Adipose tissue (tissue), 3 donors: ENCODE measurements around the gene CDCA5. TPM values are rescaled to one million over a fixed set of nuclear protein-coding genes. Genes with fewer than 3 reads are reported as not detected.
A peak's percentile ranks its signal among the peaks of the same experiment; 100 is the strongest.
"Not testable (repeated sequence)": the region's sequence is repeated elsewhere in the genome, so short reads cannot be mapped to it uniquely, and the experiment has no call there.

ENCODE experiments used
- H3K27ac ChIP-seq: one replicate; pipeline ENCODE4 v1.5.1; 2013; ENCODE audit warnings: low read depth, low read length
- WGBS, 3 donors: extraction: QIAGEN DNeasy Blood & Tissue Kit; methylation state at CpG; one replicate each; pipeline ENCODE4 v1.1.7; 2013; 5-methylcytosine and 5-hydroxymethylcytosine counted together
- polyA plus RNA-seq, 3 donors: library from polyadenylated mRNA; stranded (reverse); fragments of 200-250 nt; gene quantifications; one replicate each; pipeline ENCODE4 v1.2.3, GENCODE V29; 2013
- donor health status: healthy with polysubstance abuse.
- donor health status: Bipolar disorder and iron deficiency.
- donor health status: healthy.

Gene CDCA5
- polyA plus RNA-seq, 3 donors: 0.39 to 1.3 (median 0.52) TPM

DNA sequence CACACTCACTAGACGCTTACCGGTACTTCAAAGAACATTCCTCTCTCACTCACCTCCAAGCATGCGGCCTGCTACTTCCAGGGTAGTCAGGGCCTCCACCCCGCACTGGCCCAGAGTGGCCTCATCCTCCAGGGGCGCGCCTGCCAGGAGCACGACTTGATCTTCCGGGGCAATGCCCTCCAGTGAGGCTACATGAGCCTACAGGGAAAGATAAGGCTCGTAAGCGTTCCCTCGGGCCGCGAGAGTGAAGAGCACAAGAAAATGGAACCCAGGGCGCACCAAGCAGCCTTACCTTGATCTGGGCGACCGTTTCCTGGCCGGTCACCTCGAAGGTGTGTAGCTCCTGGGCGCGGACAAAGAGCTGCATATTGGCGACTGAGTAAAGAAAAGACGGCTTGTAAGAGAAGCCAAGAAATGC, 37.6 kb upstream of the CDCA5 start:
- 0 to 1% (median 1%) methylated on average over 22 of the region's 22 CpGs for WGBS, 3 donors
- peak overlapping the region; percentile 68 for H3K27ac ChIP-seq

DNA sequence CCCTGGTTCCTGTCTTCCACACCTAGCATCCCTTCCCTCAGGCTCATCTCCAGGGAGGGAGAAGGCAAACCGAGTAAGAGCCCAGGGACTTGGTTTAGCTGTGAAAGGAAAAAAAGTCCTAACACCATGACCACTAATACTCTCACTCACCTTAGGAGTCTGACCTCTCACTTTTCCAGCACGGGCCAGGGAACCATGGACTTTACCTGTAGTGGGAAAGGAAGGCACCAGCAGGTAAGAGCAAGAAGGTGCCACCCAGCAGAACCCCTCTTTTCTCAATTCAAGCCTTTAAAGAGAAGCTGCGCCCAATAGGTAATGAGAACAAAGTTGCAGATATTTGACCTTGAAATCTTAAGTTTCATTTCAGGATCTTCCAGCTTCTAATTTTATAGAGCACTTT, 37.0 kb upstream of the CDCA5 start:
- H3K27ac ChIP-seq: no peak overlapping the region
- WGBS, 3 donors: 69 to 92% (median 81%) methylated on average over 3 of the region's 3 CpGs

DNA sequence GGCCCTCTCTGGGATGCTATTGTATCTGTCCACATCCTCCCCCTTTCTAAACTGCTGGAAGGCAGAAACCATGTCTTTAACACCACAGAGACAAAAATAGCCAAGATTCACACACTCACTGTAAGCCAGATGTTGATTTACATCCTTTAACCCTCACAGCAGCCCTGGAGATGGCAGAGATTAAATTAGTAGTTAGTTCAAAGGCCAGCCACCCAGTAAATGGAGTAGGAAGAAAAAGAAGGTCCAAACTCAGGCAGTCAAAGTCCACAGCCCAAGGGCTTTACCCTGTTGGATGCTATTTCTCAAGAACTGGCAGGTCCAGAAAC, 35.8 kb upstream of the CDCA5 start:
- no peak overlapping the region for H3K27ac ChIP-seq

DNA sequence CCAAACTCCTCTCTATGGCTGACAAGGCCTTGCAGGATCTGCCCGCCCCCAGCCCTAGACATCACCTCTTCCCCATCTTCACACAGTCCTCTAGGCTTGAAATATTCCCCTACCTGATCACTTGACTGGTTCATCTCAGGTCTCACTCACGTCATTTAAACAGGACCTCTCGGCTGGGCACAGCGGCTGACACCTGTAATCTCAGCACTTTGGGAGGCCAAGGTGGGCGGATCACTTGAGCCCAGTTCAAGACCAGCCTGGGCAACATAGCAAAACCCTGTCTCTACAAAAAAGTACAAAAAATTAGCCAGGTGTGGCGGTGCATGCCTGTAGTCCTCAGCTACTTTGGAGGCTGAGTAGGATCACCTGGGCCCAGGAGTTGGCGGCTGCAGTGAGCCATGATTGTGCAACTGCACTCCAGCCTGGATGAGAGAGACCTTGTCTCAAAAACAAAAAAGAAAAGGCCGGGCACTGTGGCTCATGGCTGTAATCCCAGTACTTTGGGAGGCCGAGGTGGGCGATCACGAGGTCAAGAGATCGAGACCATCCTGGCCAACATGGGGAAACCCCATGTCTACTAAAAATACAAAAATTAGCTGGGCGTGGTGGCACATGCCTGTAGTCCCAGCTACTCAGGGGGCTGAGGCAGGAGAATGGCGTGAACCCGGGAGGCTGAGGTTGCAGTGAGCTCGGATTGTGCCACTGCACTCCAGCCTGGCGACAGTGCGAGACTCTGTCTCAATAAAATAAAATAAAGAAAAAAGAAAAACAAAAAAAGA, 35.2 kb upstream of the CDCA5 start:
- WGBS, 3 donors: 90 to 91% (median 90%) methylated on average over 18 of the region's 18 CpGs
- not testable (repeated sequence) for H3K27ac ChIP-seq

DNA sequence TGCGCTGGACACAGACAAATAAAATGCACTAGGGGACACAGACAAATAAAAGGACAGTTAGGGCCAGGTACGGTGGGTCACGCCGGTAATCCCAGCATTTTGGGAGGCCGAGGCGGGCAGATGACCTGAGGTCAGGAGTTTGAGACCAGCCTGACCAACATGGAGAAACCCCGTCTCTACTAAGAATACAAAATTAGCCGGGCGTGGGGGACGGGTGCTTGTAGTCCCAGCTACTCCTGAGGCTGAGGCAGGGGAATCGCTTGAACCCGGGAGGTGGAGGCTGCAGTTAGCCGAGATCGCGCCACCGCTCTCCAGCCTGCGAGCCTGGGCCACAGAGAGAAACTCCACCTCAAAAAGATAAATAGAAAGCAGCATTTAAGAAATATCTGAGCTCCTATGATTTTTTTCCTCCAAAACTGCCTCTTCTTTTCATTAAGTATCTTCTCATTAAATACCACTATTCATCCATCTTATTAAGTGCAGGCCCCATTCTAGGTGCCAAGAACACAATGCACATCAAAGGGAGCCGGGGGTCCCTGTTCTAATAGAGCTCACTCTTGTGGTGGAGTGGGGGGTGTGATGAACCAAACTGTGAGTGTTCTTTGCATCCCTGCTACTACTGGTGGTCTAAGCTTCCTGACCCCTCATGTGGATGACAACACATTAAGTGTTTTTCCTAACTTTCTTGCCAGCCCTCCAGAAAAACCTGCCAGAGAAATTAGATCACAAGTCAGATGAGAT, 34.4 kb upstream of the CDCA5 start:
- WGBS, 3 donors: 82 to 87% (median 83%) methylated on average over 18 of the region's 18 CpGs
- H3K27ac ChIP-seq: no peak overlapping the region

DNA sequence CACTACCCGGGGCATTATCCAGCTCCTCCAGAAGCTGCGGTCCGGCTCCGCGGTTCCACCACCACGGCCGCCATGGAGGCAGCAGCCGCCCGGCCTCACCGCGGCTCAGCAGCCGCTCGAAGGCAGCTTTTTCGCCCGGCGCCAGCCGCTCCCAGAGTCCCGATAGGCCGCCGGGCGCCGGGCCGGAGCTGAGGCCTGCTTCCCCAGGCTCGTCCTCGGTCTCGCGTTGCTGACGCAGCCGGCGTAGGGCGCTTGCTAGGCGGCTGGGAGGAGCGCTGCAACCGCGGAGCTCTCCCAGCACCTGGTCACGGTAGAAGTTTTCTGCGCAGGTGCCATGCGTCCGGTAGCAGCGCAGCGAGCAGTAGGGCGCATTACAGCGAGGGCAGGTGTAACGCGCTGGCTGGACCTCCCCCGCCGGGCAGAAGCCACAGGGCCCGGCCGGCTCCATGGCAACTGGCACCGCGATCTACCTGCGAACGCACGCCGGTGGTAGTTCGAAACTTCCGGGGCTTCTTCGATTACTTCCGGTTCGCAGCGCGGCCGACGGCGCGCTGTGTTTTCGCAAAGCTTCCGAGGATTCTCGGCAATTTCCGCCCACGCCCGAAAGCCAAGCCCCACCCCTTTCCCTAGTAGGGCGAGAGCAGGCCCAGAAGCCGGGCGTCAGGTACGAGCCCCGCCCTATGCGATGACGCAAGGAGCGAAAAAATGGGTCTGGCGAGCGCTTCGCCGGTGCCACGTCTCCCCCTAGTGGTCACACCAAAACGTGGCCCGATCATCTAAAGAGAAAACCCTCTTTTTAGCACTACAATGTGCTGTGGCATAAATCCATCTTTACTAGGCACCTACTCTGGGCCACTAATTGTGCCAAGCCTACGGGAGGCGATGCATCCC, 33.6 kb upstream of the CDCA5 start, which contains the start of gene ZNHIT2:
ZNHIT2 (minus strand) TSS at position 496 of the 891 bp plus-strand sequence; CDS start at position 448, 48 bp downstream.
- WGBS, 3 donors: 0% methylated on average over 86 to 89 of the region's 89 CpGs
- H3K27ac ChIP-seq: peak within 1 kb of the TSS; percentile 21

DNA sequence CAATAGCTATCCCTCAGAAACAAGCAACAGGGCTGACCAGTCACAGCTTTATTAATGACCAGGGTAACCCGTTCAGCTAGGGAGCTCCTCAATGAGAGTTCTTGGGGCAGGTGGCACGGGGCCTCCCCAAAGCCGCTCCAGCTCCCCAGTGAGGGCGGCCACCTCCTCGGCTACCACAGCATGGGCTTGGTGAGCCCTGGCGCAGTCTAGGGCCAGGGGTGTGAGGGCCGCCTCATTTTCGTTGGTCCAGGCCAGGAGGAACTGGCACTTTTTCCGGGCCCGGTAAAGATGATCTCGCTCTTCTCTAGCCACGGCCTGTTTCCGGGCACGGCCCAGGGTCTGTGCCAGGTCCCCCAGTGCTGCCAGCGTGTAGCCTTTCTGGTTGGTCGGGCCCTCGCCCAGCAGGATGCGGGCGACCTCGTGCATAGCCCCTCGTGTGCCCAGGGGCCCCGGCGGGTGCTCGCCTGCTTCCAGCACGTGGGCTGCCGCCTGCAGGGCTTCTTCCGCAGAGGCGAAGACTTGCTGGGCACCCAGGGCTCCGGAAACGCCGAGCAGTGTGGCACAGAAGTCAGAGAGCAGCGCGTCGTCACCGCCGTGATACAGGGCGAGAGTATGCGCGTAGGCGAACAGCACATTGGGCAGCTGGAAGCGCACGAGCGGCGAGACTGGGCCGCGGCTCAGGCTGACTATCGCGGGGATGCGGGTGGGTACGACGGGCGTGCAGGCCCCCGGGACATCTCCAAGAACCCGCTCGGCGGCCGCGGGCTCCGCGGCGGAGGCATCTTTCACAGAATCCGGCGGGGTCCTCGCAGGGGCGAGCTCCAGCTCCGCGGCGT, 32.7 kb upstream of the CDCA5 start:
- WGBS, 3 donors: 20 to 24% (median 20%) methylated on average over 47 to 68 of the region's 68 CpGs

DNA sequence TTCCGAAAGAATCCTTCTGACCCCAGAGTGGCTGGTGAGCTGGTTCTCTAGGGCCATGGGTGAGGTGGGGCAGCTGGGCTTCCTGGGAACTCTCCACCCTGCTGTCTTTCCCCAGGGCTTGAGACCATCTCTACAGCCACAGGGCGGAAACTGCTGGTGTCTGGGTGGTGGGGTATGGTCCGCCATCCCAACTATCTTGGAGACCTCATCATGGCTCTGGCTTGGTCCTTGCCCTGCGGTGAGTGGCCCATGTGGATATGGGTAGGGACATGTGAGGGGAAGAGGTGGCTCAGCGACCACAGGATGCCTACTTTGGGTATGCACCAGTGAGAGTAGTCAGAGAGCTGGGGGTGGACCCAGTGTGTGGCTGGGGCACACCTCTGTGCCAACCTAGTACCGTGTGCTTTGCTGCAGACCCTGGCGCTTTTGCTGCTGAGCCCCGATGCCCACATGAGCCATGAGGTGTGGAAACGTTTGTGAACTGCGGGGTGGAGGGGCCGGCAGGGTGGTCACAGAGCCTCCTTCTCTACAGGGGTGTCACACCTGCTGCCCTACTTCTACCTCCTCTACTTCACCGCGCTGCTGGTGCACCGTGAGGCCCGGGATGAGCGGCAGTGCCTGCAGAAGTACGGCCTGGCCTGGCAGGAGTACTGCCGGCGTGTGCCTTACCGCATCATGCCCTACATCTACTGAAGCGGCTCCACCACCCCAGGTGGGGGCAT, 31.7 kb upstream of the CDCA5 start:
- no peak overlapping the region for H3K27ac ChIP-seq
- 88 to 94% (median 91%) methylated on average over 21 of the region's 21 CpGs for WGBS, 3 donors

More for the DNA sequence above, 32.7 kb upstream of the CDCA5 start:
- no peak overlapping the region for H3K27ac ChIP-seq

DNA sequence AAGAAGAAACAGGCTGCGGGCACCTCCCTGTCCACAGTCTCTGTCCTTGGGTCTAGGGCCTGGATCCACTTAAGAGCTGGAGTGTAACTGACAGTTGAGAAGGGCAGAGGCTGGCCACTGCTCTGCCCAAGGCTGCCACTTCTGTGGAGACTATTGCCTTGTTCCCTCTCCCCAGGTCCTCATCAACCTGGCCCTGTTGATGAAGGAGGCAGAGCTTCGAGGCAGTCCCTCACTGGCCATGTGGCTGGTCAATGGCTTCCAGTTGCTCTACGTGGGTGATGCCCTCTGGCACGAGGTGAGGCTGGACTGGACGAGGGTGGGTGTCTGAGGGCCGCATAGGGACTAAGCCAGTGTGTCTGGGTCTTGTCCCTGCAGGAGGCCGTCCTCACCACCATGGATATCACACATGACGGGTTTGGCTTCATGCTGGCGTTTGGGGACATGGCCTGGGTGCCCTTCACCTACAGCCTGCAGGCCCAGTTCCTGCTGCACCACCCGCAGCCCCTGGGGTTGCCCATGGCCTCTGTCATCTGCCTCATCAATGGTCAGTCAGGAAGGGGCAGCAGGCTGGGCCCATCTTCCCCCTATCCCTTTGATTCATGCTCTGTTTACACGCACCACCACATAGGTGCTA, 30.8 kb upstream of the CDCA5 start:
- 88 to 91% (median 91%) methylated on average over 11 of the region's 11 CpGs for WGBS, 3 donors
- no peak overlapping the region for H3K27ac ChIP-seq

DNA sequence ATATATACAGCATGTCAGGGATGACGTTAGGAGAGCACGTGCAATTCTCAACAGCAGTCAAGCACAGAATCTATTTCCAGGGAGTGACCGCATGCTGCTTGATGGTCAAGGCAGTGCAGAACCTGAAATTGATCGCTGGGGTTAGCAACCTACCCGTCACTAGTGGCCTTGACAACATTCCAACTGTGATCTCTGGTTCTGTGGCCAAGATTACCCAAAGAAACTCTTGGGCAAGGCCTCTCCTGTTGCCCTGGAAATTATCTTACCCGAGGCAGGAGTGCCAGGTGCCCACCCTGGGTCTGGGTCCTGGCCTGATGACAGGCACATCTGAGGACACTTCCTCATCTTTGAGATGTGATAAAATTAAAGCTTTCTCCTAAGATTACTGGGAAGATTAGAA, 30.0 kb upstream of the CDCA5 start:
- WGBS, 3 donors: 29 to 72% (median 64%) methylated on average over 6 of the region's 6 CpGs
- H3K27ac ChIP-seq: no peak overlapping the region

DNA sequence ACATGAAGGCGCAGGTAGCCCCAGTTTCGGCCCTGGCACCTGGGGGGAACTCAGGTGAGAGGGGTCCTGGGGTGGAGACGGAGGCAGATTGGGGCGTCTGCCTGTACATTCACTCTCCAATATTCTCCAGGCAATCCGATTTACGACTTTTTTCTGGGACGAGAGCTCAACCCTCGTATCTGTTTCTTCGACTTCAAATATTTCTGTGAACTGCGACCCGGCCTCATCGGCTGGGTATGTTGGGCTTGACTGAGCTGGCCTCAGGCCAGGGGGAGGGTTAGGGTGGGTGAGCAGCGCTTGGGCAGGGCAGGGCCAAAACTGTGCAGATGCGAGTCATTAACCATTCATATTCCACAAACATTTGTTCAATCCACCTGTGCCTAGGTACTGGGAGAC, 29.5 kb upstream of the CDCA5 start:
- no peak overlapping the region for H3K27ac ChIP-seq
- 11 to 22% (median 15%) methylated on average over 14 of the region's 14 CpGs for WGBS, 3 donors

DNA sequence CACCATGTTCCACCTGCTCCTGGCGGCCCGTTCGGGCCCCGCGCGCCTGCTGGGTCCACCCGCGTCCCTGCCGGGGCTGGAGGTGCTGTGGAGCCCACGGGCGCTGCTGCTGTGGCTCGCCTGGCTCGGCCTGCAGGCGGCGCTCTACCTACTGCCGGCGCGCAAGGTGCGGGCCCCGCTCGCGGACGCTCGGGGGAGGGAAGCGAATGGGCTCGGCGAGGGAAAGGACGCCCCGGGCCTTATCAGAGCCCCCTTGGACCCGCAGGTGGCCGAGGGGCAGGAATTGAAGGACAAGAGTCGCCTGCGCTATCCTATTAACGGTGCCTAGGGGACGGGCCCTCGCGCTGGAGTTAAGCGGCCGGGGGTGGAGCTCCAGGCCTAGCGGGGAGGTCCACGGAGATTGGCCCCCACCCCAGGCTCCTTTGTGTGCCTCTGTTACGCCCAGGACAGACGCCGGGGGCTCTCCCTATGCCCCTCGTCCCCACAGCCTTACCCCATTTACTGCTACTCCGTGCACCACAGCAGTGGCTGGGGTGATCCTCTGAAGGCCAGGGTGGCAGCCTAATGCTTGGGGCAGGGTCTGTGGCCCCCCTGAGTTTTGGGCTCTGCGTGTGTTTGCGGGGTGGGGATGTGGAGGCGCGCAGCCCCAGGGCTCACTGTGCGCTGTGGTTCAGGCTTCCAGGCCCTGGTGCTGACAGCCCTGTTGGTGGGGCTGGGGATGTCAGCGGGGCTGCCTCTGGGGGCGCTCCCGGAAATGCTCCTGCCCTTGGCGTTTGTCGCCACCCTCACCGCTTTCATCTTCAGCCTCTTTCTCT, 28.9 kb upstream of the CDCA5 start:
- WGBS, 3 donors: 1 to 3% (median 2%) methylated on average over 47 to 57 of the region's 57 CpGs
- H3K27ac ChIP-seq: no peak overlapping the region

DNA sequence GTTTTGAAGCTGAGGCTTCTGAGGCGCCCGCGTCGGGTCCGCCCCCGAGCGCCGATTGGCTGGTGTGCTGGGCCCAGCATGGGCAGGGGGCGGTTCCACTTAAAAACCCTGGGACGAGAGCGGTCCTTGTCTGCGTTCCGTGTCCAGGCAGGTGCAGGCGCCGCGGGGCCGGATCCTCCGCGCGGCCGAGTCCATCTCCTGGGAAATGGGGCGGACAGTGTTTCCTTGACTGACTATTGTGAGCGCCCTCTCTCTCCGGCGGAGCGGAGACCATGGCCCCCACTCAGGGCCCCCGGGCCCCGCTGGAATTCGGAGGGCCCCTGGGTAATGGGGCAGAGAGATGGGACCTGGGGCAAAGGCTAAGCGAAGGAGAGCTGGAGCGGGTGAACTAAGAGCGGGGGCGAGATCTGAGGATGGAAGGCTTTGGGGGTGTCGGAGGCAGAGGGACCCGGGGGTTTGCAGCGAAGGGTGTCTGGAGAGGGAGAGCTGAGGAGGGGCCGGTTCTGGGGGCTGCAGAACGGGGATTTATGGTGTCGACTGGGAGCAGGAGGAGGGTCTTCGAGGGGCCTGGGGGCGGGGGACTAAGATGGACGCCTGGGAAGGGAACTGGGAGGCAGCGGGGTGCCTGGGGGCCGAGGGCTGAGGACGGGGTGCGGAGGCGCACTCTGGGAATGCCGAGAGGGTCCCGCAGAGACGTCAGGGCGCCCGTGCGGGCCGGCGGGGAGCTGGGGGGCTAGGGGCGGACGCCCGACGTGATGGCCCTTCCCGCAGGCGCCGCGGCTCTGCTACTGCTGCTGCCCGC, 28.1 kb upstream of the CDCA5 start, which contains the start of gene TM7SF2:
TM7SF2 (plus strand) TSS at position 129 of the 802 bp plus-strand sequence; CDS start at position 273, 144 bp downstream.
- 0 to 1% (median 1%) methylated on average over 43 to 64 of the region's 64 CpGs for WGBS, 3 donors
- H3K27ac ChIP-seq: no peak within 1 kb of the TSS

DNA sequence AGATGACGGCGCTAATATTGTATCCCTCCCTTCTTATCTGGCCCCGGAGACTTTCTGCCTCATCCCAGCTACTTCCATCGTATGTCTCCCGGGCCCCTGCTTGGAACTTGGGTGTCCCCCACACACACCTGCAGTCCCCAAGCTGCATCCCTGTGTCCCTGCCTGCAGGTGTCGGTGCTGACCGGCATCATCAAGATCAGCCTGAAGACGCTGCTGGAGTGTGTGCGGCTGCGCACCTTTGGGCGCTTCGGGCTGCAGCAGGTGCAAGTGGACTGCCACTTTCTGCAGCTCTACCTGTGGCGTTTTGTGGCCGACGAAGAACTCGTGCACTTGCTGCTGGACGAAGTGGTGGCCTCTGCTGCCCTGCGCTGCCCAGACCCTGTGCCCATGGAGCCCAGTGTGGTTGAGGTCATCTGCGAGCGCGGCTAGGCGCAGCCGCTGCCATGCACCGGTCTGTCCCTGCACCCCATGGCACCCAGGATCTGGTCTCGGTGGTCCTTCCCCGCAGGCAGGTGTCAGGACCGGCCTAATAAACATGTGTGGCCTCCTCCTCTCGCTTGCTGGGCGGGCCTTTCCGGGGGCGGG, 27.4 kb upstream of the CDCA5 start:
- H3K27ac ChIP-seq: no peak overlapping the region
- 61 to 69% (median 68%) methylated on average over 30 to 31 of the region's 31 CpGs for WGBS, 3 donors

DNA sequence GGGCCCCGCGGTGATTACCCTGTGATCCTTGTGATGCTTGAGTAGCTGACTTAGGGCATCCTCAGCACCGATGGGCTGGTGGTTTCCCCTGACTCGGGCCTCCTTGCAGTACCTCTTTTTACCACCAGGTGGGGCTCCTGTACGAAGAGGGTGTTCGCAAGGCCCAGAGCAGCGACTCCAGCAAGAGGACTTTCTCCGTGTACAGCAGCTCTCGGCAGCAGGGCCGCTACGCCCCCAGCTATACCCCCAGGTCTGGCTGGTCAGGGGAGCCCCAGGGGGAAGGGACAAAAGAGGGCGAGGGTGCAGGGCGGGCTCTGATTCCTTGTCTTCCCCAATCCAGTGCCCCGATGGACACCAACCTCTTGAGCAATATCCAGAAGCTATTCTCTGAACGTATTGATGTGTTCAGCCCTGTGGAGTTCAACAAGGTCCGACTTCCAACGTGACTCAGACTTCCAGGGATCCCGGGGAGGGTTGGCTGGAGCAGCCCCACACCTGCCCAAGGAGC, 26.6 kb upstream of the CDCA5 start:
- no peak overlapping the region for H3K27ac ChIP-seq
- 11 to 13% (median 12%) methylated on average over 18 of the region's 18 CpGs for WGBS, 3 donors
